AML-193 (cell line): ENCODE measurements around the gene GBP6.
"Not testable (repeated sequence)": the region's sequence is repeated elsewhere in the genome, so short reads cannot be mapped to it uniquely, and the experiment has no call there.

Experiments used
- DNase-seq, 2 experiments: peaks; one replicate each; lab custom pipeline; 2025; lab: John Stamatoyannopoulos, UW

The GBP6 gene

GRCh38 chr1:89363638-89364536 is at the start of gene GBP6:
Gene GBP6 (plus strand): TSS chr1:89364059. CDS start chr1:89368552, 4,493 bp downstream.
- DNase-seq, result no peak

GRCh38 chr1:89322402-89322801 is 41.5 kb upstream of the GBP6 start:
- no peak for DNase-seq

GRCh38 chr1:89331890-89332289 is 32.0 kb upstream of the GBP6 start:
- no peak for DNase-seq

- no peak for DNase-seq
These were observed 31.4 kb upstream of the GBP6 start for GRCh38 chr1:89332461-89332860.

GRCh38 chr1:89335486-89335885 is 28.4 kb upstream of the GBP6 start:
- no peak for DNase-seq

- no peak for DNase-seq
These were observed 26.0 kb upstream of the GBP6 start for GRCh38 chr1:89337903-89338302.

GRCh38 chr1:89339039-89339438 is 24.8 kb upstream of the GBP6 start:
- no peak for DNase-seq

GRCh38 chr1:89345479-89345878 is 18.4 kb upstream of the GBP6 start:
- DNase-seq, result not testable (repeated sequence)

GRCh38 chr1:89347296-89347695 is 16.6 kb upstream of the GBP6 start:
- no peak for DNase-seq

- no peak for DNase-seq
These were observed 13.6 kb upstream of the GBP6 start for GRCh38 chr1:89350298-89350697.

GRCh38 chr1:89351597-89352311 is 12.1 kb upstream of the GBP6 start:
- peak; percentile 83 to 90 for DNase-seq

- DNase-seq, result no peak
These were observed 11.4 kb upstream of the GBP6 start for GRCh38 chr1:89352421-89352820.

GRCh38 chr1:89354205-89354604 is 9.7 kb upstream of the GBP6 start:
- DNase-seq, result no peak

- no peak for DNase-seq
These were observed 8.8 kb upstream of the GBP6 start for GRCh38 chr1:89355056-89355455.

- DNase-seq, result no peak
These were observed 7.0 kb upstream of the GBP6 start for GRCh38 chr1:89356658-89357400.

GRCh38 chr1:89358287-89358893 is 5.5 kb upstream of the GBP6 start:
- peak; percentile 62 to 69 for DNase-seq

GRCh38 chr1:89360716-89361115 is 3.1 kb upstream of the GBP6 start:
- DNase-seq, result no peak

- DNase-seq, result no peak
These were observed 2.2 kb upstream of the GBP6 start for GRCh38 chr1:89361681-89362080.

GRCh38 chr1:89363196-89363595 is 663 bp upstream of the GBP6 start:
- DNase-seq, result no peak

- no peak for DNase-seq
These were observed 1.2 kb downstream of the GBP6 start for GRCh38 chr1:89364954-89365550.

GRCh38 chr1:89367221-89367620 is 3.4 kb downstream of the GBP6 start:
- no peak for DNase-seq

GRCh38 chr1:89369331-89369730 is 5.5 kb downstream of the GBP6 start:
- DNase-seq, result no peak
